IPS-11a (cell line): Measurements from ENCODE around the gene LITAFD.
"Not testable (repeated sequence)": the region's sequence is repeated elsewhere in the genome, so short reads cannot be mapped to it uniquely, and the experiment has no call there.

Experiments
- H3K4me3 ChIP-seq: one replicate; pipeline ENCODE4 v1.5.1; 2013; ENCODE audit warnings: low read depth, low read length, control low read depth

The LITAFD gene

GRCh38 chr16:8855972-8856371 lies 26.2 kb upstream of the LITAFD start:
- H3K4me3 ChIP-seq, result no peak overlapping the region

- H3K4me3 ChIP-seq, result no peak overlapping the region
These were observed 22.9 kb upstream of the LITAFD start for GRCh38 chr16:8858994-8859912.

- H3K4me3 ChIP-seq, result no peak overlapping the region
These were observed 22.0 kb upstream of the LITAFD start for GRCh38 chr16:8859913-8860881.

- no peak overlapping the region for H3K4me3 ChIP-seq
These were observed 20.4 kb upstream of the LITAFD start for GRCh38 chr16:8861563-8862308.

- no peak overlapping the region for H3K4me3 ChIP-seq
These were observed 19.6 kb upstream of the LITAFD start for GRCh38 chr16:8862309-8863130.

- no peak overlapping the region for H3K4me3 ChIP-seq
These were observed 18.3 kb upstream of the LITAFD start for GRCh38 chr16:8863594-8864424.

GRCh38 chr16:8864480-8865110 lies 17.6 kb upstream of the LITAFD start:
- no peak overlapping the region for H3K4me3 ChIP-seq

- no peak overlapping the region for H3K4me3 ChIP-seq
These were observed 16.8 kb upstream of the LITAFD start for GRCh38 chr16:8865145-8865882.

- H3K4me3 ChIP-seq, result peak overlapping the region; percentile 82
These were observed 15.8 kb upstream of the LITAFD start for GRCh38 chr16:8866118-8866883.

GRCh38 chr16:8866884-8867215 lies 15.3 kb upstream of the LITAFD start:
- H3K4me3 ChIP-seq, result peak overlapping the region; percentile 82

- peak overlapping the region; percentile 82 for H3K4me3 ChIP-seq
These were observed 14.8 kb upstream of the LITAFD start for GRCh38 chr16:8867216-8867931.

- H3K4me3 ChIP-seq, result peak overlapping the region; percentile 82
These were observed 14.2 kb upstream of the LITAFD start for GRCh38 chr16:8867932-8868415.

GRCh38 chr16:8868416-8869211 lies 13.5 kb upstream of the LITAFD start, which contains the start of gene CARHSP1:
Gene CARHSP1 (minus strand): TSS chr16:8869006. CDS start chr16:8859328, 9,678 bp downstream.
- peak within 1 kb of the TSS; percentile 82 for H3K4me3 ChIP-seq

GRCh38 chr16:8869212-8869987 lies 12.8 kb upstream of the LITAFD start:
- peak overlapping the region; percentile 14 for H3K4me3 ChIP-seq

- H3K4me3 ChIP-seq, result not testable (repeated sequence)
These were observed 12.2 kb upstream of the LITAFD start for GRCh38 chr16:8869988-8870241.
